Measurements from ENCODE around the gene ASB5.

DNA sequence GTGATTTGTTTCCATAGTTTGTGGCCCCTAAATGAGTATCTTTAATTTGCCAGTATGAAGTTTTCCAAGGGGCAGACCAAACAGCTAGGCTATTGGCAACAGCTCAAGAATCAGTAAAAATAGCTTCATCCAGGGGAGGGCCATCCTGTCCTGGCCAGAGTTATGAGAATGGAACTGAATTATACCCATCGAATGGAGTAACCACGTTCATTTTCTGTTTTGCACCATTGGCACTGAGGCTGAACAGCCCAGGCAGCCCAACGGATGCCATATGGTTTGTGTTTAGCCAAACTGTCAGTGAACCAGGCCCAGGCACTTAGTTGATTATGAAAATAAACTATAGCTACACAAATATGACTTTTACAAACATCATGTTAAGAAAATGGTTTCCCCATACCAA, 17.7 kb upstream of the ASB5 start:
- TF ChIP-seq CREB1 (IDR thresholded peaks at IDR 0.05) (no peak), EZH2 (IDR thresholded peaks at IDR 0.05; ENCODE audit: low read depth, low read length, severe bottlenecking) (no peak), MAFK (IDR thresholded peaks at IDR 0.05; ENCODE audit: low read depth, low read length) (no peak), SIX5 (IDR thresholded peaks at IDR 0.05; ENCODE audit: low read depth, low read length) (no peak)

Measured in H1 (cell line).